Right cardiac atrium (tissue), 5 donors: Measurements from ENCODE around the gene AJAP1. TPM values are rescaled to one million over a fixed set of nuclear protein-coding genes. Genes with fewer than 3 reads are reported as not detected.

ENCODE experiments used
- ATAC-seq, 2 donors: fragments of 200-7000 bp; cut with Tn5 transposase; one replicate each; pipeline versions ENCODE4 v1.8.0 to v1.9.1; 2020; ENCODE audit warnings: moderate library complexity in 2 of 2, mild to moderate bottlenecking in 1 of 2
- DNase-seq, 3 donors: peaks; one replicate each; pipeline ENCODE4 v3.0.0-alpha.2; 2020
- H3K27ac ChIP-seq: one replicate; pipeline ENCODE4 v1.5.1; 2013; ENCODE audit warnings: mild to moderate bottlenecking, low read length, control low read depth, moderate library complexity
- H3K27me3 ChIP-seq: one replicate; pipeline ENCODE4 v1.6.1; 2013; ENCODE audit not compliant: control insufficient read depth, insufficient read depth
- H3K4me1 ChIP-seq: one replicate; pipeline ENCODE4 v1.6.1; 2013; ENCODE audit warnings: low read length; ENCODE audit not compliant: control insufficient read depth, insufficient read depth
- H3K4me3 ChIP-seq: one replicate; pipeline ENCODE4 v1.5.1; 2013; ENCODE audit warnings: low read length, control low read depth
- H3K9me3 ChIP-seq: one replicate; pipeline ENCODE4 v1.6.1; 2013; ENCODE audit warnings: low read length; ENCODE audit not compliant: control insufficient read depth
- WGBS: extraction: QIAGEN DNeasy Blood & Tissue Kit; methylation state at CpG from one replicate; pipeline ENCODE4 v1.1.7; 2013; 5-methylcytosine and 5-hydroxymethylcytosine counted together
- intact Hi-C, 4 donors: fragments of 100-400 bp; cut with DNase I; formaldehyde crosslinking; loops; one replicate each; pipeline versions ENCODE4 v1.11.0 to v1.14.0; 2022 to 2023
- polyA plus RNA-seq: library from polyadenylated mRNA; stranded (reverse); fragments of 200-250 nt; gene quantifications from one replicate; pipeline ENCODE4 v1.2.3, GENCODE V29; 2013
- total RNA-seq, 4 donors: library from RNA; stranded (reverse); fragmentation: NEBNext Ultra II Directional; extraction: Animal tissue kit (Norgen Biotek cat#: 25700); gene quantifications; one replicate each; pipeline ENCODE4 v1.2.1, GENCODE V29; 2021
- donor health status: healthy with polysubstance abuse.
- donor health status: DM: no; HTN: yes; CAD: no.
- donor health status: DM: no; HTN: no; CAD: no.
- donor health status: DM: no; HTN: yes; CAD: no; lungs with severe emphysema.
- donor health status: DM: yes; HTN: yes; CAD: no.

The AJAP1 gene
- total and polyA plus RNA-seq, 5 donors, result 0.02 to 0.18 (median 0.06) TPM

DNA sequence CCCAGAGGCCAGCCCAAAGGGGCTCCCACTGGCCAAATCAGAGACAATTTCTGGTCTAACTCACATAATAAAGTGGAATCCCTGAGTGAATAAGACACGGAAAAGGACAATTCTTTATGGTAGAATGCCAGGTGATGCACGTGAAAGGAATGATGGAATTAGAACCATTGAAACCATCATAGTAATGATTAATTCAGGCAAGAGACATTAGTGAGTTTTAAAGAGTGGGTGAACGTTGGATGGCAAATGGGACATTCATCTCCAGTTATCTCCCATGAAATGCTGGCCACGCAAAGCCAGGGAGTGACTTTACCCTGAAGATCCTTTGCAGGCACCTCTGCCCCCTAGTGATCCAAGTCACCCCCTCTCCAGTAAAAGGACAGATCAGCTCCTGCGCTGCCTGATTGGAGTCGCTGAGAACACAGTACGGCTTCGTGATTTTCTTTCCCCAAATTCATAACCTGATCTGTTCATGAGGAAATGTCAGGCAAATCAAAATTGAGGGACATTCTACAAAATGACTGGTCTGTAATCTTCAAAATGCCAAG, 87.5 kb downstream of the AJAP1 start:
- H3K4me3 ChIP-seq, result no peak overlapping the region
- no peak for ATAC-seq

DNA sequence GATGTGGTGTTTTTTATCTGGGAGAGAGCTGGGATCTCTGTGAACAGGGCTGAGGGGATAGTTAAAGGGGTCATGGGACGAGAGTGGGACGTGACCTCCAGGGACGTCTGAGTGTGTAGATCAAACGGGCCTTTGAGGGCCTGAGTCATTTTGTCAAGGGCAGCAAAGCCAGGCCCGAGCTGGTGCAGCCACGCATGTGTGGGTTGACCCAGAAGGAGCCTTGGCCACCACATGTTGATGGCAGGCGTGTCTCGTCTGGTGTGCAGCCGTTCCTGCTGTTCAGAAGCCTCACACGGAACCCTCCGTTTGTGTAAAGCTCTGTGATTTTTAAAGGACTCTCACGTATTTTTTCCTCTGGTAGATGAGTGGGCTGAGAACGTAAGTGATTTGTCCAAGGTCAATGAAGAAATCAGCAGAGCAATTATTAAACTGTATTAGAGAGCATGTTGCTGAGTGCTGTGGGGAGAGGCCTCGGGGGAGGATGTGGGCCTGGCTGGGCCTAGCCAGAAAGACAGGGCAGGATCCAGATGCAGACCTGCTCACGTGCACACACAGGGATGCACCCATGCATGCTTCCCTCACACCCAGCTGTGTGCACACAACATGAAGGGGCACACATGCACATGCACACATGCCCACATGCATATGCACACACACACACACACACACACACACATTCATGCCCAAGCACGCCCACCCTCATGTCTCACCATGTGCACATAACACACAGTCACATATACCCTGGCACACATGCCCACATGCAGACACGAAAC, 89.8 kb downstream of the AJAP1 start:
- intact Hi-C loops, result no loop called here
- no peak for ATAC-seq
- Histone ChIP-seq H3K4me1 (no peaks in the 10 kb centered on the region), H3K4me3 (no peak overlapping the region), H3K27ac (no peak overlapping the region), H3K9me3 (no peaks in the 10 kb centered on the region), H3K27me3 (no peaks in the 10 kb centered on the region)
- WGBS, result 77% methylated on average over 17 of the region's 17 CpGs
- DNase-seq, result no peak

More for the DNA sequence above, 87.5 kb downstream of the AJAP1 start:
- no peaks in the 10 kb centered on the region for H3K9me3 ChIP-seq
- no peak for DNase-seq
- intact Hi-C loops, result no loop called here
- H3K27ac ChIP-seq, result no peak overlapping the region
- no peaks in the 10 kb centered on the region for H3K27me3 ChIP-seq
- 63% methylated on average over 8 of the region's 8 CpGs for WGBS
- no peaks in the 10 kb centered on the region for H3K4me1 ChIP-seq

DNA sequence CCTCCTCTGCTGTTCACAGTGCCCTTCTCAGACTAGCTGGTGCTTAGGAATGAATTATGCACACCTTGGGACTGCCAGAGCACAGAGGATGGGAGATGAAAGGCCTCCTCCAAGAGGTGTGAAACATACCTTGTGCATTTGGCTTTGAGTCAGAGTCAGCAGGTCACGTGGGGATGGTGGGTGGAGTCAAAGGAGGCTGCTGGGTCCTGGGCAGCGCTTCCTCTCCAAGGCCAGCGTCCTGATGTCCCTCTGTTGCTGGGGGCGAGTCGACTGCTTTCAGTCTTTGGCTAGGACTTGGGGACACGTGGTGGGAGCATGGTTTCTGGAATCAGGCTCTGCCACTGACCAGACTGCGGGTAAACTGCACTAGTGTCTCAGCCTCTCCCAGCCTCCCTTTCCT, 91.2 kb downstream of the AJAP1 start:
- 43% methylated on average over 7 of the region's 7 CpGs for WGBS
- DNase-seq (no peak), ATAC-seq (no peak)
- Histone ChIP-seq H3K9me3 (no peaks in the 10 kb centered on the region), H3K4me1 (no peaks in the 10 kb centered on the region), H3K27ac (no peak overlapping the region), H3K4me3 (no peak overlapping the region), H3K27me3 (no peaks in the 10 kb centered on the region)
- intact Hi-C loops, result no loop called here

DNA sequence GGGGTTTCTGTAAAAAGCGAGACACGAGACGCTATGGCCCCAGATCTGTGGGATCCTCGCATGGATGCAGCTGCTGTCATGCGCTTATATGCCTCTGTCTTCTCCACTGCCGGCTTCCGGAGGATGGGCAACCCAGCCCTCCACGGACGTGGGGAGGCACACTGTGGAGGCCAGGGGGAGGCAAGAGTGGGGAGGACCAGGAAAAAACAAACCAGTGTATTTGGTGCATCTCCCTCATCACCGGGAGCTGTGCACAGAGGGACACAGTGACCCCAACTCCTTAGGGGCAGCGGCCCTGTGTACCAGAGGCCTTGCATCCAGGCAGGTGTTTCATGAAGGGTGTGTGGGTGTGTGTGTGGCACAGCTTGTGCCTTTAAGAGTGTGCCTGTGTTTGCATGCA, 95.0 kb downstream of the AJAP1 start:
- no peak for DNase-seq
- Histone ChIP-seq H3K27me3 (no peaks in the 10 kb centered on the region), H3K9me3 (no peaks in the 10 kb centered on the region), H3K4me1 (no peaks in the 10 kb centered on the region), H3K27ac (no peak overlapping the region), H3K4me3 (no peak overlapping the region)
- ATAC-seq, result no peak
- intact Hi-C loops, result no loop called here
- 87% methylated on average over 11 of the region's 11 CpGs for WGBS

DNA sequence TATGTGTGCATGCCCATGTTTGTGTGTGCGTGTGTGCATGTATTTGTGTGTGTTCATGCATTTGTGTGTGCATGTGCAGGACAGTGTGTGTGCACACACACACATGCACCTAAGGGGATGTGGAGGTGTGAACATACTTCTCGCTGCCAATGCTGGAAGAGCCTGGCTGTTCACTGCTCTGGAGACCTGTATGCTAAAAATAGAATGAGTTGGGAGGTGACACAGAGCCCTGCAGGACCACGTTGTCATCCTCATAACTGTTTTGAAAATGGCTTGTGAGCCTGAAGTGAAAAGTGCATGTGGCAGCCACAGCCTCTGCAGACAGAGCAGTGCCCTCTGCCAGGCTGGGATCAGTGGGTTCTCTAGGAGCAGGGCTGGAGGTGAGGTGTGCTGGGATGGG, 95.8 kb downstream of the AJAP1 start:
- intact Hi-C loops, result no loop called here
- no peaks in the 10 kb centered on the region for H3K4me1 ChIP-seq
- no peak overlapping the region for H3K27ac ChIP-seq
- DNase-seq (no peak), ATAC-seq (peak in 1 of 2 donors; percentile 40)
- no peak overlapping the region for H3K4me3 ChIP-seq
- H3K27me3 ChIP-seq, result no peaks in the 10 kb centered on the region
- 42% methylated on average over 3 of the region's 3 CpGs for WGBS
- no peaks in the 10 kb centered on the region for H3K9me3 ChIP-seq

DNA sequence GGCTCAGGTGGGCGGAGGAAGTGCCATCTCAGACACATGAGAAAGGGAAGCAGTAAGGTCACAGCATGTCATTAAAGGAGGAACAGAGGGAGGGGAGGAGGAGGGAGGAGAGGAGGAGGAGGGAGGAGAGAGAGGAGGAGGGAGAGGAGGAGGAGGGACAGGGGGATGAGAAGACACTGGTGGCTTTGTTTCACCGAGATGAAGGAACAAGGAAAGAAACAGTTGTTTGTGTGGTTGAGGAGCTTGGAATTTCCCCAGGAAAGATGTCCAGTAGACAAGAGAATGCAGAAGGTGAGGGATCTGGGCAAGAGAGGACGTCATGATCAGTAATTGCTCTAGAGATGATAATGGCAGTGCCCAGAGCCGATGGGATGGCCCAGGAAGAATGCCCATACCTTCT, 97.7 kb downstream of the AJAP1 start:
- 53% methylated on average over 4 of the region's 4 CpGs for WGBS
- intact Hi-C loops, result no loop called here

DNA sequence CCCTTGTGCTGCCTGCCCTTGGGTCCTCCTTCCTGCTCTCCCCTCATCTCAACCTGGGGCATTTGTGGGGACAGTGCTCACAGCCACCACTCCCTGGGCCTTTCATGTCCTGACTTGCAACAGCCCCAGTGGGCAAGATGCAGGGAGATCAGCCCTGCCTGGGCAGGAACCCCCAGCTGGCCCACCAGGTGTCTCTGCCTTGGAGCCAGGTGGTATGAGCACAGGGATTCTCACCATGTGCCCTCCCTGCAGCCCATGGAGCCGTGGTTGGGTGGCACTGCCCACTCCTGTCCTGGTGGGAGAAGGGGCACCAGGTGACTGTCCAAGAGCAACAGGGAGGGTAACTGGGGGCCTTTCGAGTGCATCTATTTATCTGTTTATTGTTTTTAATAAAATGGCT, 100.4 kb downstream of the AJAP1 start:
- intact Hi-C loops, result no loop called here
- H3K27me3 ChIP-seq, result no peaks in the 10 kb centered on the region

More for the DNA sequence above, 97.7 kb downstream of the AJAP1 start:
- DNase-seq (no peak), ATAC-seq (no peak)
- Histone ChIP-seq H3K27me3 (no peaks in the 10 kb centered on the region), H3K4me3 (no peak overlapping the region), H3K27ac (no peak overlapping the region), H3K9me3 (no peaks in the 10 kb centered on the region), H3K4me1 (no peaks in the 10 kb centered on the region)

DNA sequence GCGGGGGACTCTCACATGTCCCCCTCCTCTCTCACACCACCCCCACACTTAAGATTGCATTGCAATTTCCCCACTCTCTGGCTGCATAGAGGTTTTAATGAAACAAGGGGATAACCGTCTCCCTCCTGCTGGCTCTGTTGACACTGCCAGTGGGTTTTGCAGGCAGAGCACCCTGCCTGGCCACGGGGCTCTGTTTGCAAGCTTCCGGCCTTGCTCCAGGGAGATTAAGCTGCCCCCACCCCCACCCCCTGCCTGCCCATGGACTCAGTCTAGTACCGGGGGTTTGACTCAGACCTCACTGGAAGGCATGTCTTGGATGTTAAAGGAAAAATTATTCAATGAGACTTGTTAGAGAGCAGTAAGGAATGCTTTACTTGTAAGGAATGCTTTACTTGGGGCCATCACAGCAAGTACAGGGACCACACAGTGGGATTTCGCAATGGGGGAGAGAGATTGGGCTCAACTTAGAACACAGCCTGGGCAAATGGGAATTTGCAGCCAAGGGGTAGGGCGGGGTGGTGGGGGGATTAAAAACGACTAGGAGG, 101.0 kb downstream of the AJAP1 start:
- H3K27ac ChIP-seq, result no peak overlapping the region
- no peaks in the 10 kb centered on the region for H3K4me1 ChIP-seq
- no peaks in the 10 kb centered on the region for H3K9me3 ChIP-seq
- ATAC-seq (no peak), DNase-seq (no peak)
- H3K4me3 ChIP-seq, result no peak overlapping the region
- WGBS, result 21% methylated on average over 8 of the region's 8 CpGs
- intact Hi-C loops, result no loop called here
- no peaks in the 10 kb centered on the region for H3K27me3 ChIP-seq

More for the DNA sequence above, 100.4 kb downstream of the AJAP1 start:
- DNase-seq, result no peak
- Histone ChIP-seq H3K4me1 (no peaks in the 10 kb centered on the region), H3K27ac (no peak overlapping the region), H3K9me3 (no peaks in the 10 kb centered on the region), H3K4me3 (no peak overlapping the region)
- ATAC-seq, result no peak
- 65% methylated on average over 2 of the region's 2 CpGs for WGBS

DNA sequence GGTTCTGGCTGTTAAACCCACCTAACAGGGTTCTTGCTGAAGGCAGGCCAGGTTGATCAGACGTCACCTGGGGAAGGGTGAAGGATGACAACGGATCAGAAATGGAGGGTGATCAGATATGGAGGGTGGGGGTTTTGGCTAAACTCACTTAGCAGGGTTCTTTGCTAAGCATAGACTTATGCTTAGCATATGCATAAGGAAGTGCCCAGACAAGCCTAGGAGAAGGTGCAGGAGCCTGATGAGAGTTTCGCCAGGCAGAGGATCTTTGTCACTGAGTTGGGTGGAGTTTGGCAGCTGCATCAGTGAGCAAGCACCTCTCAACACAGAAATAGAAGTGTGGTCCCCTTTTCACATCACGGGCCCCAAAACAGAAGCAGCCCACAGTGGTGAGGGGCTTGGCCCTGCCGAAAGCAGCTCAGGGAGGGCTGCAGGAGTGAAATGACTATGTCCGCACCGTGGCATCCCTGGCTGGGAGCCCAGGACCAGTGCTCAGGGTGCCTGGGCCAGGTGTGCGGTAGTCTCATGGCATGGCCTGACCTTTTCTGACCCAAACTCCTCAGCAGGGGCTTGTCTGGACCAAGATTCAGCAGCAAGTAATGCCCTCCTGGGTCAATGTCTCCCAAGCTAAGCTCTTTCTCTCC, 101.6 kb downstream of the AJAP1 start:
- 73% methylated on average over 8 of the region's 8 CpGs for WGBS
- intact Hi-C loops, result no loop called here

DNA sequence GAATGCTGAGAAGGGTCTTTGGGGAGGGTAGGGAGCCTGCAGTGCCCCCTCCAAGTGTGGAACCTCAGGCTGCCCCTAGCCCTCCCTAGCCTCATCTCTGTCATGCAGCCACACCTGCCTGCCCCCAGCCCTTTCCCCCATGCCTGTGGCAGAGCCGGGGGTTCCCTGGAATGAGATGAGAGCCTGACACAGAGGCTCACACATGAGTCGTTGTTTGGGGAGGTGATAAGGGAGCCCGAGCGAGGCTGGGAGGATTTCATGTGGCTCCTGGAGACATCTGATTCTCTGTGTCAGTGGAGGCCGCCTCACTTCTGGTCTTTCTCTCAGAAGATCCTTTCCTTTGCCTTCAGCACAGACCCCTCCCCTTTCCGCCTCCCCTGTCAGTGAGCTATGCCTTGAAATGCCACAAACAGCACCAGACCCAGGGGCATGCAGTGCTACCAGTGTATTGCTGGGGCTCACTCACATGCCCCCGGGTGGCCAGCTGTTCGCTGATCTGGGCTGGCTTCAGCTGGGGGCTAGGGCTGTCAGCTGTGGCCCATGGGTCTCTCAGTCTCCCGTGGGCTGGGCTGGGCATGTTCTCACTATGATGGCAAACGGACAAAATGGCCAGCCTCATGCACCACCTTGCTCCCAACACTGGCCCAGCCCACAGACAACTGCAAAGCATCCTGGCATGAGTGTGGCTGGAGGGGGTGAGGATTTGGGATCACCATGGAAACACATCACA, 102.6 kb downstream of the AJAP1 start:
- DNase-seq, result no peak
- Histone ChIP-seq H3K4me3 (no peak overlapping the region), H3K27me3 (no peaks in the 10 kb centered on the region), H3K9me3 (no peaks in the 10 kb centered on the region), H3K4me1 (no peaks in the 10 kb centered on the region), H3K27ac (no peak overlapping the region)
- ATAC-seq, result no peak
- intact Hi-C loops, result no loop called here
- WGBS, result 57% methylated on average over 10 of the region's 10 CpGs

More for the DNA sequence above, 101.6 kb downstream of the AJAP1 start:
- ATAC-seq (no peak), DNase-seq (no peak)
- Histone ChIP-seq H3K4me3 (no peak overlapping the region), H3K27ac (no peak overlapping the region), H3K9me3 (no peaks in the 10 kb centered on the region), H3K27me3 (no peaks in the 10 kb centered on the region), H3K4me1 (no peaks in the 10 kb centered on the region)

DNA sequence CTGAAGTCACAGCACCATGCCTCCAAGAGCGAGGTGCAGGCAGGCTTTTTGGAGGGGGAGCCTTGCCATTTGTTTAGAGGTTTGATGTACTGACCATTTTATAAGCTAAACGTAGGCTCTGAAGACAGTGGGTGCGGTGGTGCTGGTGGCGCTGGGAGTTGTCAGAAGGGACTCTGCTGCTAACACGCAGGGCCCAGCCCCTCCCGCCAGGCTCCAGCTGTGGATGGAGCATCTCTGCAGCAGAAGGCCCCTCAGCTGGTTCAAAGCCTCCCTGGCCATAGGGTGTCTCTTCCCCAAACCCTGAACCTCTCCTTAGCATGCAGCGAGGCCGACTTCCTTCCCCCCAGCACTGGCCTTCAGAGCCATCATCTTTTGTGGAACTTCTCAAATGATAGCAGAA, 105.3 kb downstream of the AJAP1 start:
- intact Hi-C loops, result no loop called here
- DNase-seq (no peak), ATAC-seq (no peak)
- Histone ChIP-seq H3K27ac (no peak overlapping the region), H3K9me3 (no peaks in the 10 kb centered on the region), H3K4me3 (no peak overlapping the region), H3K27me3 (no peaks in the 10 kb centered on the region), H3K4me1 (no peaks in the 10 kb centered on the region)
- 85% methylated on average over 8 of the region's 8 CpGs for WGBS
